ENCODE results near the gene PAGE2B.
"Not testable (repeated sequence)": the region's sequence is repeated elsewhere in the genome, so short reads cannot be mapped to it uniquely, and the experiment has no call there.

The PAGE2B gene

GRCh38 chrX:55074851-55075467 is at the start of gene PAGE2B:
TSS of gene PAGE2B (plus strand) at chrX:55075030. CDS start at chrX:55076042, 1,012 bp downstream.
- DNase-seq (ENCODE audit: low spot score), result no peak

- peak; percentile 6 for DNase-seq (ENCODE audit: low spot score)
These were observed 48.7 kb upstream of the PAGE2B start for GRCh38 chrX:55026143-55026542.

- no peak for DNase-seq (ENCODE audit: low spot score)
These were observed 48.0 kb upstream of the PAGE2B start for GRCh38 chrX:55026840-55027239.

GRCh38 chrX:55028040-55028439 is 46.8 kb upstream of the PAGE2B start:
- no peak for DNase-seq (ENCODE audit: low spot score)

- no peak for DNase-seq (ENCODE audit: low spot score)
These were observed 46.2 kb upstream of the PAGE2B start for GRCh38 chrX:55028611-55029010.

GRCh38 chrX:55029291-55029690 is 45.5 kb upstream of the PAGE2B start:
- DNase-seq (ENCODE audit: low spot score), result no peak

GRCh38 chrX:55030271-55031205 is 44.3 kb upstream of the PAGE2B start, which contains the start of gene ALAS2:
TSS of gene ALAS2 (minus strand) at chrX:55030977. CDS start at chrX:55026000, 4,977 bp downstream.
- no peak for DNase-seq (ENCODE audit: low spot score)

GRCh38 chrX:55033429-55033828 is 41.4 kb upstream of the PAGE2B start:
- DNase-seq (ENCODE audit: low spot score), result no peak

GRCh38 chrX:55039471-55039870 is 35.4 kb upstream of the PAGE2B start:
- DNase-seq (ENCODE audit: low spot score), result no peak

GRCh38 chrX:55041514-55041913 is 33.3 kb upstream of the PAGE2B start:
- DNase-seq (ENCODE audit: low spot score), result no peak

GRCh38 chrX:55050599-55050998 is 24.2 kb upstream of the PAGE2B start:
- not testable (repeated sequence) for DNase-seq (ENCODE audit: low spot score)

- peak; percentile 1 for DNase-seq (ENCODE audit: low spot score)
These were observed 17.8 kb upstream of the PAGE2B start for GRCh38 chrX:55056820-55057674.

GRCh38 chrX:55057675-55058249 is 17.1 kb upstream of the PAGE2B start:
- DNase-seq (ENCODE audit: low spot score), result peak; percentile 20

GRCh38 chrX:55067180-55067579 is 7.7 kb upstream of the PAGE2B start:
- not testable (repeated sequence) for DNase-seq (ENCODE audit: low spot score)

GRCh38 chrX:55072286-55072685 is 2.5 kb upstream of the PAGE2B start:
- DNase-seq (ENCODE audit: low spot score), result no peak

- DNase-seq (ENCODE audit: low spot score), result no peak
These were observed 14.1 kb downstream of the PAGE2B start, which contains the start of gene PAGE2 for GRCh38 chrX:55088795-55089489. TSS of gene PAGE2 (plus strand) at chrX:55089018. CDS start at chrX:55090021, 1,003 bp downstream.

- DNase-seq (ENCODE audit: low spot score), result no peak
These were observed 23.9 kb downstream of the PAGE2B start for GRCh38 chrX:55098691-55099090.

- no peak for DNase-seq (ENCODE audit: low spot score)
These were observed 24.3 kb downstream of the PAGE2B start for GRCh38 chrX:55099162-55099561.

GRCh38 chrX:55102754-55103153 is 27.9 kb downstream of the PAGE2B start:
- DNase-seq (ENCODE audit: low spot score), result no peak

- no peak for DNase-seq (ENCODE audit: low spot score)
These were observed 32.4 kb downstream of the PAGE2B start for GRCh38 chrX:55107262-55107661.

GRCh38 chrX:55107911-55108310 is 33.1 kb downstream of the PAGE2B start:
- no peak for DNase-seq (ENCODE audit: low spot score)
